Forelimb muscle (tissue), 1 donor: ENCODE data around the gene CIRBP. TPM values are rescaled to one million over a fixed set of nuclear protein-coding genes. Genes with fewer than 3 reads are reported as not detected.
A peak's percentile ranks its signal among the peaks of the same experiment; 100 is the strongest.

Source experiments
- DNase-seq: peaks from one replicate; pipeline ENCODE4 v3.0.0-alpha.2; 2013; ENCODE audit warnings: low read depth
- polyA plus RNA-seq: library from polyadenylated mRNA; unstranded; fragments of 120-200 nt; gene quantifications from one replicate; pipeline ENCODE4 v1.2.1, GENCODE V29; 2013; ENCODE audit not compliant: insufficient read length

Gene CIRBP
- polyA plus RNA-seq, 1 donor: 483 TPM

DNA sequence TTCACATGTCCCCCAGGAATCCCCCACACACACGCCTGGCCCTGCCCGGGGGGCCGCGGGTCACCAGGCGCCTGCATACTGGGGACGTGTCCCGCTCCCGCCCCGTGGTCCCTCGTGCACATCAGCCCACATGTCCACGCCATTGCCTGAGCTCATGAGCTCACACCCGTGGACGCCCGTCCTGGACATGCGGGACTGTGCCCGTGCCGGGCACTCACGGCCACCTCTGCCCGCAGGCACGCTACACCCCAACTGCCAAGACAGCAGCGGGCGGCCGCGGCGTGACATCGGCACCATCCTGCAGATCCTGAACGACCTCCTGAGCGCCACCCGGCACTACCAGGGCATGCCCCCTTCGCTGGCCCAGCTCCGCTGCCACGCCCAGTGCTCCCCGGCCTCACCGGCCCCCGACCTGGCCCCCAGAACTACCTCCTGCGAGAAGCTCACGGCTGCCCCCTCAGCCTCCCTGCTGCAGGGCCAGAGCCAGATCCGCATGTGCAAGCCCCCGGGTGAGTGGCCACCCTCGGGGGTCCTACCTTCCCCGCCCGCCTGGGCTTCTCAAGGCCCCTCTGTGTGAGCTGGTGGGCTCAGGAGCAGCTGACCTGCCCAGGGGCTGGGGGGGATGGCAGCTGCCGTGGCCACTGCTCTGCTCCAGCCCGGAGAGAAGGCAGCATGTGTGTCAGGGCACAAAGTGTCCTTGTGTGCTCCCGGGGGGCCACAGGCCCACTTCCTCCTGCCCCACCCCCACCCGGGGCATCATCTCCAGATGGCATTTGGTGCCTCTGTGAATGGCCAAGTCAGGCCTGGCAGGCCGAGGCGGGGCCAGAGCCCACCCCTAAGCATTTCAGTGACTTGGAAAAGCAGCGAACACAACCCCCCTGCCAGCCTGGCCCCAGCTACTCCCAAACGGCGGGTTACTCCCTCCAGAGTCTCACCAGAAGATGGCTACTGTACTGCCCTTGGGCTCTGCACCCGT is 13.7 kb upstream of the CIRBP start:
- DNase-seq: no peak

- no peak for DNase-seq
Observed at GRCh38 chr19:1256646-1257474, 12.3 kb upstream of the CIRBP start.

- DNase-seq: no peak
Observed at GRCh38 chr19:1257475-1258162, 11.5 kb upstream of the CIRBP start.

DNA sequence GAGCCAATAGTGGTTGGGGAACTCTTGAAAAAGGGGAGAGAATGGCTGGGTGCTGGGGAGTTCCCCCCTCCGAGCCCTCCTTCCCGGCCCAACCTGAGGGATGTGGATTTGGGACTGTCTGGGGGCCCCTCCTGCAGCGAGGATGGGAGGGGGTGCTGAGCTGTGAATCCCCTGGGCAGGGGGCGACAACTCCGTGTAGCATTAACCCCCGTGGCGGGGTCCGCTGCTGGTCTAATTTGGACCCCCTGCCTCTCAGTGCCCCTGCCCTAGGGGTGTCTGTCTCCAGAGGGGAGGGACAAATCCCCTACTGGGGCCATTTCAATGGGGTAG is 11.0 kb upstream of the CIRBP start:
- DNase-seq: no peak

DNA sequence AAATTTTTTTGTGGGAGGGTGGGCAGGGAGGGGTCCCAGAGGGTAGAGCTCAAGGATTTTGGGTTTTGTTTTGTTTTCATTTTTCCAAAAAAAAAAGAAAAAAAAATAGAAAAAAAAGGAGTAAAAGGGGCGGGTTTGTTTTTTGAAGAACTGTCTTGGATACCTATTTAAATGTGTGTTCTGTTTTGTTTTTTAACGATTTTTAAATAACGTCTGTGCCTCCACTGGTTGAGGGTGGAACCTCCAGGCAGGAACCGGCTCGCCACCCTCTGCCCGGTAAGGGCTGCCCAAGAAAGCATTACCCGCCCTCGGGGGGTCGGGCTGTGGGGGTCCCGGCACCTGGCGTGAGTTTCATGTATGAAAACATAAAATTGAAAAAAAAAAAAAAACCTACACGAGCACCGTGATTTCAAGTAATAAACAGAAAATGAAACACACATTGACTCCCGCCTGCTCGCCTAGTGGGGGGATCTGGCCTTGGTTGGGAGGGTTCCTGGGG is 10.4 kb upstream of the CIRBP start:
- no peak for DNase-seq

DNA sequence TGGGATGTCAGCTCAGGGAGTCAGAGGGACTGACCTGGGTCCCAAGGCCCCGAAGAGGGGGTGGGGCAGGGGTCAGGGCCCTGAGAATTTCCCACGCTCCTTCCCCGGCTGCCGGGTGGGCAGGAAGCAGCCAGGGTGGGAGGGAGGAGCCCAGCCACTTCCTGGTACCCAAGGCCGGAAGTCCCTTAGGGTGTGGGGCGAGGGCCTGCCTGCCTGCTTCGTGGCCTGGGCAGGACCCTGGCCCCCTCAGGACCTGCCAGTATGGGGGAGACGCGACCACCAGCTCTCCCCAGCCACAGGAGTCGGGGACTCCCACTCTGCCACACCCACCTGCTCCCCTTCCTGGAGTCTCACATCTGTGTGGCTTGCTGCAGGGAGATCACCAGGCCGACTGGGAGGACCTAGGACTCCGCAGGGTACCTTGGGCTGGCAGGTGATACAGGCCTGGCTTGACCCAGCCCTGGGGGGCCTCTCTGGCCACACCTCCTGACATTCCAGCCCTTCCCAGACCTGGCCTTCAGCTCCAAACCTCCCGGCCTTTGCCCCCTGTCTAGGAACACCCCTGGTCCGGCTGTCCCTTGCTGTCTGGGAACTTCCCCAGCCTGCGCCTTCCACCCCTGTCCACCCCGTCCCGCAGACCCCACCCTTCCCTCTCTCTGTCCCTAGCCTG is 9.8 kb upstream of the CIRBP start:
- DNase-seq: no peak

DNA sequence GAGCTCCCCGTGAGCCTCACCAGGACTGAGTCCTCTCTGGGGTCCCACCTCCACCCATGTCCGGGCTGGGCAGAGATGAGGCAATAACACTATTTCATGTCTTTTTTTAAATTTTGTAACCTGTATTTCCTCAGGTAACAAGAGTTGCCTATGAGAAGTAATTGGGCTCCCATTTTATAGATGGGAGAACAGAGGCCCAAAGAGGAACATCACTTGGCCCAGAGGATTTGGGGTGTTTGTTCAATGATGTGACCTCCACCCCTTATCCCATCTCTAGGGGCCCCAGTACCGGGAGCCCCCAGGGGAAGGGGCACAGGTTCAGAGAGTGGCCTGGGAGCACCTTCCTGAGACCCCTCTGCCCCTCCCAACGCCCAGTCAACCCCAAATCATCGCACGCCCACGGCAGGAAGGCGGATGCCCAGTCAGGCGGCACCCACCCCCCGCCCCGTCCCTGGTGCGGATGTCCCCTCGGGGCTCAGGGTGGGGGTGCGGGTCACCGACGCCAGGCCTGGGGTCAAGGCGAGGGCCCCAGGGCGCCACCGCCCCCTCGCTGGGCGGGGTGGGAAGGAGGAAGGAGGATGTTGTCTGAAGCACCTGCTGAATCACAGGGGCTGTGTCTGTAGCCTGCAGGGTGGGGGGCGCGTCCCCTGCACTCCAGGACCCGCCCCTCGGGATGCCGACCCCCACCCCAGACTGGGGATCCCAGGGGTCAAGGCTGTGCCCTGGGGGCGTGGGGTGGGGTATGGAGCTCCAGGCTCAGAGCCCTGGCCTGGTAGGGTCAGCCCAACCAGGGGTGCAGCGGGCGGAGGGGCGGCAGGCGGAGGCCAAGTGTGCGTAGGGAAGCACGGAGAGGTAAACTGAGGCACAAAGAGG is 9.0 kb upstream of the CIRBP start:
- no peak for DNase-seq

GRCh38 chr19:1260749-1261537 is 8.2 kb upstream of the CIRBP start:
- peak; percentile 92 for DNase-seq

- DNase-seq: no peak
Observed at GRCh38 chr19:1261538-1261797, 7.7 kb upstream of the CIRBP start.

- no peak for DNase-seq
Observed at GRCh38 chr19:1261798-1262622, 7.1 kb upstream of the CIRBP start.

GRCh38 chr19:1262623-1263123 is 6.5 kb upstream of the CIRBP start:
- DNase-seq: no peak

- no peak for DNase-seq
Observed at GRCh38 chr19:1263188-1263587, 5.9 kb upstream of the CIRBP start.

DNA sequence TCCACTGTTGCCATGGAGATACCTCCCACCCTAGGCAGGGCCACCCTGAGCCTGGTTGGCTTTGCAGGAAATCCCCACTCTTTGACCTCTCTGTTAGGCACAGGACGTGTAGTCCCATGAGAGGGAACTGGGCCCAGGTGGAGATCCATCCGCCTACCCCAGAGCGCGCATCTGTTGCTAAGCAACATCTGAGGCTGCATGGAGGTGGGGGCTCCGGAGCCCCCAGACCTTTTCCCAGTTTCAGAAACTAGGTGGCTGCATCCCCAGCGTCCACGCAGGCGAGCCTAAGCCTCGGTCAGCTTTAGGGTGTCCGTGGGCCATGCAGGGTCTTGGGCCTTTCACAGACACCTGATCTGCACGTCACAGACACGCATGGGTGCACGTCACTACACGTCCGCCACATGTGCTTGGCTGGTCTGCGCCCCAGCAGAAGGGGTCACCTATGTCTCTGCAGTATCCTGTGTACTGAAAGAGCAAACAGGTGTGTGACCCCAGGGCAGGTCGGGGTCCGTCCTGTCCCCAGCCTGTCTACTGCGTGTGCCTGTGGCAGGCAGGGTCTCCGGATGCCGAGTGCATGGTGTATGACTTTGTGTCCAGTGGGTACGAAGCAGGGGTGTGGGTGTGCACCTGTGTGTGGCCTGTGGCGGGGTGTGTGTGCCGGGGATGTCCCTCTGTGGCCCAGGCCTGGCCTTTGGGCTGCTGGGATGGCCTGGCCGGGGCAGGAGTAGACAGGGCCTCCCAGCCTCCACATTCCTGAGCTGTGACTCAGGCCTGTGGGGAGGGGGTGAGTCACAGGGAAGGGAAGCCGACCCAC is 4.1 kb upstream of the CIRBP start:
- DNase-seq: no peak

DNA sequence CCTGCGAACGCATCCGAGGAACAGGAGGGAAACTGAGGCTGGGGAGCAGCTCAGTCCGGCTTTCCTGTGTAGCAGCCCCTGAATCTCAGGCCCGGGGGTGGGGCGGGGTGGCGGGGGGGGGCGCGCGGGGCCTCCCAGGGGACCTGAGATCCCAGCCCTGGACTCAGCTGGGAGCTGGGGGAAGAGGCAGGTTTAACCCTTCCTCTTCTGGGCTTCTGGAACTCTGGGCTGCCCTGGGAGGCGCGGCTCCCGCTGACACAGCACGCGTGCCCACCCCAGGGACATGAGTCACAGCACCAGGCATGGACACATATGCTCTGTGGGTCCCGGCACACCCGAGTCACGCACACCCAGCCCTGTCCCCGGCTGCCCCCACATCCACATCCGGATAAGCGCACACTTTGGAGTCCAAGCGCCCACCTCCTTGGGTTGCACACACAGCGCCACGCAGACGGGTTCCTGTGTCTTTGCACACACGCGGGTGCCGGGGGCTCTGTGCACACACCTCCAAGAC is 3.5 kb upstream of the CIRBP start:
- no peak for DNase-seq

DNA sequence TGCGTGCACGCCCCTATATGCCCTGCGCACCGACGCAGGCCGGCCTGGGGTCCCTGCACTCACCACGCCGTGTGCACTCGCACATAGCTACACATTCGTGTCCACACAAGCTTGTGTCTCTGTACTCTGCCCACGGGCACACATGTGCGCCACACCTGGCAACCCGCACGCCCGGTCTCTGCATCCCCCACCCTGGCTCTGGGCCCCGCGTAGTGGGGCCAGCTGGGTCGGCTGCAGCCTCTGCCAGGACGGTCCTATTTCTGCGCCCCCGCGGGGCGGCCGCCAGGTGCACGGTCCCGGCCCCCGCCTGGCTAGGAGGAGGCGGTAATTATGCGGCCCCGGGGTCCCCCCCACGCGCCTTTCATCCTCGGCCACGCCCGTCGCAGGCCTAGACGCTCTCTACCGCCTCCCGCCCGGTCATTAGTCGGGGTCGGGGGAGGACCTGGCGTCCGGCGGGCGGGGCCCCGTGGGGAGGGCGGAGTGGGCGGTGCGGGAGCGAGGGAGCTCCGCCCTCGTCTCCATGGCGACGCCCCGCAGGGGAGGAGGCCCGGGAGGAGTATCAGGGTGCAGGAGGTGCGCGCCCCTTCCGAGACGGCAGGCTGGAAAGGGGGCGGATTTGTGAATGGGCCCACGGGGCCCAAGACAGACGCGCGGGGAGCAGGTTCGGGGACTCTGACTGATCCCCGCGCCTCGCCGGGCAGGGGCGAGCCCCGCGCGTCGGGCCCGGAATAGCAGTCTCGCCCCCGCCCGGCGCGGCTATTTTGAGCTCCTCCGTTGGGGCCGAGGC is 2.8 kb upstream of the CIRBP start:
- no peak for DNase-seq

- no peak for DNase-seq
Observed at GRCh38 chr19:1266916-1267476, 2.1 kb upstream of the CIRBP start.
